ENCODE results near the gene AK1. TPM values are rescaled to one million over a fixed set of nuclear protein-coding genes. Genes with fewer than 3 reads are reported as not detected.
A peak's percentile ranks its signal among the peaks of the same experiment; 100 is the strongest.

AK1 gene
- total RNA-seq, 1 experiment from 2014 or later = 62.1 TPM

DNA sequence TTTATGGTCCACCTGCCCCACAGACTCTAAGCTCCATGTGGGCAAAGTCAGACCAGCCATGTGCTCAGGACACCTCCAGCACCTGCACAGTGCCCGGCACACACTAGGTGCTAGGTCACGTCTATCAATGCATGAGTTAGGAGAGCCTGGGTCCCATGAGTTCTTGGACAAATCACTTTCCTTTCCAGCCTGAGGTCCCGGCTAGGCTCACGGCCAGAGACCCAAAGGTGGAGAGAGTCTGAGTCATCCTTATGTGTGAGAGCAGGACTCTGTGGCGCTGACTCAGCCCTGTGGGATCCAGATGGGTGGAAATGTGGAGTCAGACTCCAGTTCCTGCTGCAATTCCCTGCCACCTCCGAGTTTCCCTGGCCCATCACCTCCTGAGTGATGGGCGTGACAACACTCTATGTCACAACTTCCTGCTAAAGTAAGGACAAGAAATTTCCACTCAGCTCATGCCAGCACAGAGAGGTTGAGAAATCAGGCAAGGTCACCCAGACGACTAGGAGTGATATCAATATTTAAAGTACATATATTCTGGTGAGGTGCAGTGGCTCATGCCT lies 41.9 kb upstream of the AK1 start:
- TF ChIP-seq POLR2AphosphoS5 (IDR thresholded peaks at IDR 0.05; ENCODE audit: low read depth, low read length) (no peak), TCF7L2 (IDR thresholded peaks at IDR 0.05; ENCODE audit: low read depth, low read length) (no peak), SIN3A (IDR thresholded peaks at IDR 0.05; ENCODE audit: borderline replicate concordance, insufficient read depth, low read depth, low read length) (no peak)
- TF ChIP-seq, protein P1, sequence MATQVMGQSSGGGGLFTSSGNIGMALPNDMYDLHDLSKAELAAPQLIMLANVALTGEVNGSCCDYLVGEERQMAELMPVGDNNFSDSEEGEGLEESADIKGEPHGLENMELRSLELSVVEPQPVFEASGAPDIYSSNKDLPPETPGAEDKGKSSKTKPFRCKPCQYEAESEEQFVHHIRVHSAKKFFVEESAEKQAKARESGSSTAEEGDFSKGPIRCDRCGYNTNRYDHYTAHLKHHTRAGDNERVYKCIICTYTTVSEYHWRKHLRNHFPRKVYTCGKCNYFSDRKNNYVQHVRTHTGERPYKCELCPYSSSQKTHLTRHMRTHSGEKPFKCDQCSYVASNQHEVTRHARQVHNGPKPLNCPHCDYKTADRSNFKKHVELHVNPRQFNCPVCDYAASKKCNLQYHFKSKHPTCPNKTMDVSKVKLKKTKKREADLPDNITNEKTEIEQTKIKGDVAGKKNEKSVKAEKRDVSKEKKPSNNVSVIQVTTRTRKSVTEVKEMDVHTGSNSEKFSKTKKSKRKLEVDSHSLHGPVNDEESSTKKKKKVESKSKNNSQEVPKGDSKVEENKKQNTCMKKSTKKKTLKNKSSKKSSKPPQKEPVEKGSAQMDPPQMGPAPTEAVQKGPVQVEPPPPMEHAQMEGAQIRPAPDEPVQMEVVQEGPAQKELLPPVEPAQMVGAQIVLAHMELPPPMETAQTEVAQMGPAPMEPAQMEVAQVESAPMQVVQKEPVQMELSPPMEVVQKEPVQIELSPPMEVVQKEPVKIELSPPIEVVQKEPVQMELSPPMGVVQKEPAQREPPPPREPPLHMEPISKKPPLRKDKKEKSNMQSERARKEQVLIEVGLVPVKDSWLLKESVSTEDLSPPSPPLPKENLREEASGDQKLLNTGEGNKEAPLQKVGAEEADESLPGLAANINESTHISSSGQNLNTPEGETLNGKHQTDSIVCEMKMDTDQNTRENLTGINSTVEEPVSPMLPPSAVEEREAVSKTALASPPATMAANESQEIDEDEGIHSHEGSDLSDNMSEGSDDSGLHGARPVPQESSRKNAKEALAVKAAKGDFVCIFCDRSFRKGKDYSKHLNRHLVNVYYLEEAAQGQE (IDR thresholded peaks at IDR 0.05; ENCODE audit: insufficient read depth in 1 of 2, low read depth in 2 of 2, low read length in 1 of 2) = no peak
- TF ChIP-seq, protein P2, sequence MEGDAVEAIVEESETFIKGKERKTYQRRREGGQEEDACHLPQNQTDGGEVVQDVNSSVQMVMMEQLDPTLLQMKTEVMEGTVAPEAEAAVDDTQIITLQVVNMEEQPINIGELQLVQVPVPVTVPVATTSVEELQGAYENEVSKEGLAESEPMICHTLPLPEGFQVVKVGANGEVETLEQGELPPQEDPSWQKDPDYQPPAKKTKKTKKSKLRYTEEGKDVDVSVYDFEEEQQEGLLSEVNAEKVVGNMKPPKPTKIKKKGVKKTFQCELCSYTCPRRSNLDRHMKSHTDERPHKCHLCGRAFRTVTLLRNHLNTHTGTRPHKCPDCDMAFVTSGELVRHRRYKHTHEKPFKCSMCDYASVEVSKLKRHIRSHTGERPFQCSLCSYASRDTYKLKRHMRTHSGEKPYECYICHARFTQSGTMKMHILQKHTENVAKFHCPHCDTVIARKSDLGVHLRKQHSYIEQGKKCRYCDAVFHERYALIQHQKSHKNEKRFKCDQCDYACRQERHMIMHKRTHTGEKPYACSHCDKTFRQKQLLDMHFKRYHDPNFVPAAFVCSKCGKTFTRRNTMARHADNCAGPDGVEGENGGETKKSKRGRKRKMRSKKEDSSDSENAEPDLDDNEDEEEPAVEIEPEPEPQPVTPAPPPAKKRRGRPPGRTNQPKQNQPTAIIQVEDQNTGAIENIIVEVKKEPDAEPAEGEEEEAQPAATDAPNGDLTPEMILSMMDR (IDR thresholded peaks at IDR 0.05) = no peak
- ChIA-PET POLR2A (no interaction called here), CTCF (interaction anchor here (1.5 kb wide), 1 partner anchor 184 kb away, joined by 5 read pairs; the partner anchor contains the start of gene TOR2A)
- Histone ChIP-seq H3K27ac (ENCODE audit: low read length) (peak overlapping the region; percentile 81), H3K27me3 (ENCODE audit: control insufficient read depth, insufficient read depth, low read length) (no peaks in the 10 kb centered on the region), H3K36me3 (ENCODE audit: control insufficient read depth, insufficient read depth, low read length) (no peaks in the 10 kb centered on the region), H3K4me1 (ENCODE audit: control insufficient read depth, insufficient read depth, low read length) (peaks cover 36% of the 10 kb centered on the region), H3K4me3 (ENCODE audit: low read depth in 2 of 2, low read length in 2 of 2) (no peak overlapping the region), H3K9me3 (ENCODE audit: control insufficient read depth, insufficient read depth, low read depth, low read length) (no peaks in the 10 kb centered on the region)
- ATAC-seq = peak; percentile 79
- BruUV-seq (replicated peaks) = no TSS peak
- intact Hi-C loops (cut with micrococcal nuclease; ENCODE audit: unreplicated experiment) (no loop called here), in situ Hi-C loops (cut with HindIII; ENCODE audit: low pct_unique_long_range_greater_than_20kb, low sequenced_read_pairs) (no loop called here)
- peak; percentile 98 for DNase-seq (ENCODE audit: low read depth, low spot score)

DNA sequence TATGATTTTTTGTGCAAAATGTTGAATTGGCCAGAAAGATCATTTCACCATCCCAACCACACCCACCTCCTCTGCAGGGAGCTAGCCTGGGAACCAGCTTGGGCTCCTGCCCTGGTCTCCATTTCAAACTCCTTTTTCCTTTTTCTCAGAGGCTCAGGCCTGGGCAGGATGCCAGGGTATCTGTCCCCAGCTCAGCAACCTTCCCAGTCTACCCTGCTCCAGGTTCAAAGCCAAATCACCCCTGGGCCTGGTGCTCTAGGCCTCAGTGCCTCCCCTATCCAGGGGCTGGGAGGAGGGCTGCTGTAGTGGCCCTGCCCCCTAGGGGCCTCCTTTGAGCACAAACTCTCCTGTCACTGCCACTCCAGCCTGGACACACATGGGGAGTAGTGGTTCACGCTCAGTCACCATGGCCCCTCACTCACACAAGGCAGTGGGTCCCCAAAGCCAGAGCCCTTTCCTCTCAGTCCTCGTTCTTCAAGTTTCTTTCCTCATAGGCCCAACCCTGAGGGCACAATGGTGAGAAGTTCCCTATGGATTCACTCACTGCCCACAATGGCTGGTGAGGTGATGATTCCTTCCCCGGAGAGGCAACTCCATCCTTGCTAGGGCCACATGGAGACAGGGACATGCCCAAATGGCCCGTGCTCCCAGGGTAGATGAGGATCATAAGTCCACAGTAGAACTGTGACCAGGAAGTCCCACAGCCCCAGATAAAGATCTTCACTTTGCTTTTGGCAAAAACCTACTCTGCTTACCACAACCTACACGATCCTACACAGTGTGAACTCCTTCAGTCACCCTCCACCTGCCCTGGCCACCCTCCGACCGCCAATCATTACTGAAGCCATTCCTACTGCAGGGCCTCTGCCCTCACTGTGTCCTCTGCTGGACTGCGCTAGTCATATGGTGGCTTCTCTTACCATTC lies 41.0 kb upstream of the AK1 start:
- Histone ChIP-seq H3K36me3 (ENCODE audit: control insufficient read depth, insufficient read depth, low read length) (no peaks in the 10 kb centered on the region), H3K4me3 (ENCODE audit: low read depth in 2 of 2, low read length in 2 of 2) (no peak overlapping the region), H3K27ac (ENCODE audit: low read length) (peak overlapping the region; percentile 81), H3K27me3 (ENCODE audit: control insufficient read depth, insufficient read depth, low read length) (no peaks in the 10 kb centered on the region), H3K4me1 (ENCODE audit: control insufficient read depth, insufficient read depth, low read length) (peaks cover 36% of the 10 kb centered on the region), H3K9me3 (ENCODE audit: control insufficient read depth, insufficient read depth, low read depth, low read length) (no peaks in the 10 kb centered on the region)
- BruUV-seq (replicated peaks) = no TSS peak
- in situ Hi-C loops (cut with HindIII; ENCODE audit: low pct_unique_long_range_greater_than_20kb, low sequenced_read_pairs) (no loop called here), intact Hi-C loops (cut with micrococcal nuclease; ENCODE audit: unreplicated experiment) (no loop called here)
- TF ChIP-seq SIN3A (IDR thresholded peaks at IDR 0.05; ENCODE audit: borderline replicate concordance, insufficient read depth, low read depth, low read length) = no peak
- TF ChIP-seq TCF7L2 (IDR thresholded peaks at IDR 0.05; ENCODE audit: low read depth, low read length) = no peak
- TF ChIP-seq, protein P1 (IDR thresholded peaks at IDR 0.05; ENCODE audit: insufficient read depth in 1 of 2, low read depth in 2 of 2, low read length in 1 of 2) = no peak
- no peak for TF ChIP-seq POLR2AphosphoS5 (IDR thresholded peaks at IDR 0.05; ENCODE audit: low read depth, low read length)
- TF ChIP-seq, protein P2 (IDR thresholded peaks at IDR 0.05) = no peak; the same call in 1 of the 2 replicates
- CTCF ChIA-PET = interaction anchor here (0.7 kb wide), 1 partner anchor 27 kb away, joined by 3 read pairs; no protein-coding TSS in a partner anchor
- DNase-seq (ENCODE audit: low read depth, low spot score) = no peak
- POLR2A ChIA-PET = no interaction called here
- ATAC-seq = no peak

All from Panc1 (cell line).